Transverse colon (tissue), 4 donors: Measurements from ENCODE around the gene INAFM2. TPM values are rescaled to one million over a fixed set of nuclear protein-coding genes. Genes with fewer than 3 reads are reported as not detected.

ENCODE experiments used
- DNase-seq: peaks from one replicate; pipeline ENCODE4 v3.0.0-alpha.2; 2019
- H3K27ac ChIP-seq, 4 donors: fragments of 200-600 bp; sonication (generic); 2 replicates each; pipeline ENCODE4 v1.5.1; 2016 to 2018; ENCODE audit warnings: inconsistent platforms in 4 of 4
- H3K27me3 ChIP-seq: fragments of 200-600 bp; sonication (generic); 2 replicates; pipeline ENCODE4 v1.5.1; 2017; ENCODE audit warnings: inconsistent platforms
- H3K36me3 ChIP-seq, 4 donors: fragments of 200-600 bp; sonication (generic); 2 replicates each; pipeline ENCODE4 v1.5.1; 2017 to 2019; ENCODE audit warnings: inconsistent platforms in 4 of 4
- H3K4me1 ChIP-seq, 4 donors: fragments of 200-600 bp; sonication (generic); 2 replicates each; pipeline ENCODE4 v1.5.1; 2017 to 2020; ENCODE audit warnings: inconsistent platforms in 4 of 4
- H3K4me3 ChIP-seq, 4 donors: fragments of 200-600 bp; sonication (generic); 1 replicate in 1 of 4; 2 replicates in 3 of 4; pipeline versions ENCODE4 v1.5.1 to v1.6.1; 2017 to 2019; ENCODE audit warnings: inconsistent platforms in 4 of 4
- H3K9me3 ChIP-seq, 2 donors: fragments of 200-600 bp; sonication (generic); 2 replicates each; pipeline ENCODE4 v1.5.1; 2017 to 2019; ENCODE audit warnings: inconsistent platforms in 2 of 2
- CTCF ChIP-seq, 5 experiments: fragments of 200-600 bp in 3 of 5; fragments of 450-650 bp in 2 of 5; sonication (generic) in 3 of 5; IDR thresholded peaks; 1 replicate in 2 of 5; 2 replicates in 3 of 5; pipeline ENCODE4 v1.5.1; 2016 to 2017; ENCODE audit warnings: antibody characterized with exemption in 5 of 5, inconsistent platforms in 3 of 5, mild to moderate bottlenecking in 2 of 5, moderate library complexity in 1 of 5
- EP300 ChIP-seq: sonication (generic); formaldehyde crosslinking; IDR thresholded peaks from one replicate; pipeline ENCODE4 v1.6.1; 2017; ENCODE audit warnings: antibody characterized with exemption, low read depth
- POLR2A ChIP-seq: fragments of 450-650 bp; IDR thresholded peaks from one replicate; pipeline ENCODE4 v1.6.1; 2016; ENCODE audit warnings: antibody characterized with exemption, mild to moderate bottlenecking, moderate library complexity
- POLR2AphosphoS5 ChIP-seq, 3 donors: sonication (generic); formaldehyde crosslinking; IDR thresholded peaks; one replicate each; pipeline ENCODE4 v1.6.1; 2016; ENCODE audit warnings: antibody characterized with exemption in 3 of 3
- WGBS, 2 donors: methylation state at CpG; one replicate each; pipeline ENCODE4 v1.1.5; 2018; ENCODE audit warnings: low coverage in 1 of 2; 5-methylcytosine and 5-hydroxymethylcytosine counted together
- in situ Hi-C, 4 donors: fragments of 200-750 bp; cut with MboI; loops; one replicate each; pipeline versions ENCODE4 v1.15.0 to v1.15.1; 2017; ENCODE audit warnings: low sequenced_read_pairs in 3 of 4, low pct_ligation_motif_present in 1 of 4, low pct_unique_long_range_greater_than_20kb in 1 of 4
- intact Hi-C: fragments of 100-400 bp; cut with DNase I; formaldehyde crosslinking; loops from one replicate; pipeline ENCODE4 v1.15.1; 2023; ENCODE audit warnings: low total_unique reads
- total RNA-seq, 4 donors: library from RNA; depleted of rRNA; stranded (reverse); fragments of >200 nt; gene quantifications; one replicate each; pipeline ENCODE4 v1.1.0, GENCODE V29; 2016

The INAFM2 gene
- total RNA-seq, 4 donors from 2014 or later, result 14.5 to 62.1 (median 19.4) TPM

GRCh38 chr15:40338041-40338657 lies 14.7 kb downstream of the INAFM2 start:
- peak; percentile 81 for DNase-seq
- peaks cover 44 to 100% (median 81%) of the 10 kb centered on the region in 4 donors for H3K4me1 ChIP-seq

GRCh38 chr15:40338921-40339620 lies 15.6 kb downstream of the INAFM2 start:
- Histone ChIP-seq H3K9me3 (no peaks in the 10 kb centered on the region), H3K36me3 (no peaks in the 10 kb centered on the region), H3K4me1 (peaks cover 48 to 100% (median 85%) of the 10 kb centered on the region in 4 donors), H3K27ac (peak overlapping the region; percentile 95 to 98 (median 96)), H3K27me3 (no peaks in the 10 kb centered on the region), H3K4me3 (peak overlapping the region; percentile 13 to 53 (median 34))
- peak; percentile 35 for DNase-seq
- WGBS, 2 donors, result 71% methylated on average over 9 of the region's 11 CpGs; no CpG with 5 or more reads in 1 of the 2 donors
- intact Hi-C loops, result no loop called here
- in situ Hi-C loops, result no loop called here
- peak; percentile 34 to 54 (median 49) for TF ChIP-seq POLR2AphosphoS5 (IDR thresholded peaks at IDR 0.05)
- no peak for TF ChIP-seq CTCF (IDR thresholded peaks at IDR 0.05)
- no peak for TF ChIP-seq POLR2A

More at GRCh38 chr15:40338041-40338657, 14.7 kb downstream of the INAFM2 start:
- no peak for TF ChIP-seq EP300
- peak; percentile 70 to 87 (median 77) for TF ChIP-seq CTCF (IDR thresholded peaks at IDR 0.05)
- TF ChIP-seq POLR2A, result no peak
- no peak for TF ChIP-seq POLR2AphosphoS5 (IDR thresholded peaks at IDR 0.05)
- 0 to 41% methylated on average over 2 to 11 of the region's 11 CpGs for WGBS, 2 donors
- in situ Hi-C loops (no loop called here), intact Hi-C loops (no loop called here)
- Histone ChIP-seq H3K36me3 (no peaks in the 10 kb centered on the region), H3K9me3 (no peaks in the 10 kb centered on the region), H3K27me3 (no peaks in the 10 kb centered on the region), H3K4me3 (peak overlapping the region in 2 of 4 donors; percentile 6 to 43), H3K27ac (peak overlapping the region; percentile 95 to 98 (median 96))

- H3K27ac ChIP-seq, result peak overlapping the region; percentile 95 to 98 (median 96)
These were observed 16.1 kb downstream of the INAFM2 start for GRCh38 chr15:40339621-40339945.

More at GRCh38 chr15:40339621-40339945, 16.1 kb downstream of the INAFM2 start:
- H3K27me3 ChIP-seq, result no peaks in the 10 kb centered on the region
- H3K9me3 ChIP-seq, result no peaks in the 10 kb centered on the region
- 81% methylated on average over 4 of the region's 7 CpGs; no CpG with 5 or more reads in 1 of the 2 donors for WGBS, 2 donors
- no peaks in the 10 kb centered on the region for H3K36me3 ChIP-seq
- intact Hi-C loops, result no loop called here
- no peak for TF ChIP-seq POLR2AphosphoS5 (IDR thresholded peaks at IDR 0.05)
- no peak for TF ChIP-seq POLR2A
- TF ChIP-seq CTCF (IDR thresholded peaks at IDR 0.05), result no peak
- no peak for TF ChIP-seq EP300
- peak; percentile 10 for DNase-seq
- in situ Hi-C loops, result no loop called here
- H3K4me3 ChIP-seq, result peak overlapping the region; percentile 13 to 53 (median 34)
- H3K4me1 ChIP-seq, result peaks cover 46 to 100% (median 84%) of the 10 kb centered on the region in 4 donors
